ENCODE data around the gene AFM.
"Not testable (repeated sequence)": the region's sequence is repeated elsewhere in the genome, so short reads cannot be mapped to it uniquely, and the experiment has no call there.

Gene AFM

GRCh38 chr4:73540826-73541225 lies 59.3 kb downstream of the AFM start:
- Histone ChIP-seq H3K27ac (no peak overlapping the region), H3K4me1 (ENCODE audit: control insufficient read depth in 1 of 2, insufficient read depth in 1 of 2, low read depth in 1 of 2, low read length in 1 of 2) (no peaks in the 10 kb centered on the region), H3K27me3 (no peaks in the 10 kb centered on the region), H3K9me3 (no peaks in the 10 kb centered on the region), H3K4me3 (ENCODE audit: low read depth in 1 of 2, low read length in 1 of 2) (no peak overlapping the region), H3K36me3 (no peaks in the 10 kb centered on the region)
- TF ChIP-seq CTCF (IDR thresholded peaks at IDR 0.05): no peak

- TF ChIP-seq CTCF (IDR thresholded peaks at IDR 0.05): no peak
- Histone ChIP-seq H3K27ac (no peak overlapping the region), H3K4me3 (ENCODE audit: low read depth in 1 of 2, low read length in 1 of 2) (no peak overlapping the region), H3K9me3 (no peaks in the 10 kb centered on the region), H3K27me3 (no peaks in the 10 kb centered on the region), H3K36me3 (no peaks in the 10 kb centered on the region), H3K4me1 (ENCODE audit: control insufficient read depth in 1 of 2, insufficient read depth in 1 of 2, low read depth in 1 of 2, low read length in 1 of 2) (no peaks in the 10 kb centered on the region)
These were observed 59.7 kb downstream of the AFM start for GRCh38 chr4:73541251-73541650.

- no peaks in the 10 kb centered on the region for H3K36me3 ChIP-seq
- no peaks in the 10 kb centered on the region for H3K27me3 ChIP-seq
- no peaks in the 10 kb centered on the region for H3K9me3 ChIP-seq
- H3K4me3 ChIP-seq (ENCODE audit: low read depth in 1 of 2, low read length in 1 of 2): no peak overlapping the region
- no peak overlapping the region for H3K27ac ChIP-seq
- no peak for TF ChIP-seq CTCF (IDR thresholded peaks at IDR 0.05)
- H3K4me1 ChIP-seq (ENCODE audit: control insufficient read depth in 1 of 2, insufficient read depth in 1 of 2, low read depth in 1 of 2, low read length in 1 of 2): no peaks in the 10 kb centered on the region
These were observed 63.1 kb downstream of the AFM start for GRCh38 chr4:73544620-73545019.

GRCh38 chr4:73550865-73551264 lies 69.3 kb downstream of the AFM start:
- H3K4me3 ChIP-seq (ENCODE audit: low read depth in 1 of 2, low read length in 1 of 2): not testable (repeated sequence)

More at GRCh38 chr4:73550865-73551264, 69.3 kb downstream of the AFM start:
- H3K36me3 ChIP-seq; H3K27ac ChIP-seq; H3K27me3 ChIP-seq; H3K4me1 ChIP-seq (ENCODE audit: control insufficient read depth in 1 of 2, insufficient read depth in 1 of 2, low read depth in 1 of 2, low read length in 1 of 2); H3K9me3 ChIP-seq: not testable (repeated sequence)
